HL-60 (cell line): ENCODE results near the gene PTGR1.

Experiments used
- DNase-seq, 2 experiments: peaks; one replicate each; pipeline ENCODE4 v3.0.0-alpha.2; 2010 to 2020; ENCODE audit warnings: low read depth in 1 of 2, low spot score in 1 of 2
- H3K27ac ChIP-seq: fragments of 250-450 bp; sonication (Bioruptor Pico); replicated peaks from 2 replicates; pipeline ENCODE4 v1.5.1; 2020; ENCODE audit warnings: mild to moderate bottlenecking, moderate library complexity
- H3K27me3 ChIP-seq: fragments of 250-450 bp; sonication (Bioruptor Pico); 2 replicates; pipeline ENCODE4 v1.5.1; 2021; ENCODE audit warnings: mild to moderate bottlenecking, moderate library complexity; ENCODE audit not compliant: insufficient read depth, poor library complexity, severe bottlenecking
- H3K4me3 ChIP-seq: replicated peaks from 2 replicates; pipeline ENCODE4 v1.5.1; 2011; ENCODE audit warnings: mild to moderate bottlenecking, control low read depth, low read length; ENCODE audit not compliant: insufficient read depth
- CTCF ChIP-seq: IDR thresholded peaks from one replicate; pipeline ENCODE4 v1.5.1; 2011; ENCODE audit warnings: low read length, control low read depth, inconsistent platforms; ENCODE audit not compliant: insufficient read depth
- GABPA ChIP-seq: IDR thresholded peaks from 2 replicates; pipeline ENCODE4 v1.6.1; 2012; ENCODE audit warnings: low read depth
- POLR2AphosphoS5 ChIP-seq: IDR thresholded peaks from 2 replicates; pipeline ENCODE4 v1.6.1; 2012; ENCODE audit warnings: low read depth
- REST ChIP-seq: IDR thresholded peaks from 2 replicates; pipeline ENCODE4 v1.6.1; 2012; ENCODE audit warnings: low read depth; ENCODE audit not compliant: insufficient replicate concordance
- SPI1 ChIP-seq: IDR thresholded peaks from 2 replicates; pipeline ENCODE4 v1.6.1; 2012; ENCODE audit warnings: low read depth, mild to moderate bottlenecking, borderline replicate concordance

The PTGR1 gene

GRCh38 chr9:111542497-111543254, 56.8 kb downstream of the PTGR1 start:
- H3K27me3 ChIP-seq = no peaks in the 10 kb centered on the region
- H3K4me3 ChIP-seq = no peak overlapping the region
- TF ChIP-seq GABPA = no peak
- TF ChIP-seq POLR2AphosphoS5 = no peak
- TF ChIP-seq CTCF = no peak
- TF ChIP-seq SPI1 = no peak
- TF ChIP-seq REST = no peak
- DNase-seq = no peak
- no peak overlapping the region for H3K27ac ChIP-seq

- DNase-seq = no peak
- Histone ChIP-seq H3K27ac (no peak overlapping the region), H3K27me3 (no peaks in the 10 kb centered on the region), H3K4me3 (no peak overlapping the region)
- no peak for TF ChIP-seq SPI1
- TF ChIP-seq GABPA = no peak
- TF ChIP-seq REST = no peak
- TF ChIP-seq POLR2AphosphoS5 = no peak
- TF ChIP-seq CTCF = no peak
Observed at GRCh38 chr9:111533099-111533790, 66.2 kb downstream of the PTGR1 start.

- no peak for DNase-seq
- TF ChIP-seq POLR2AphosphoS5 (no peak), GABPA (no peak), SPI1 (no peak), REST (no peak), CTCF (no peak)
- no peaks in the 10 kb centered on the region for H3K27me3 ChIP-seq
- H3K4me3 ChIP-seq = no peak overlapping the region
- H3K27ac ChIP-seq = no peak overlapping the region
Observed at GRCh38 chr9:111531716-111532115, 67.7 kb downstream of the PTGR1 start.
